Nephron (organoid): Measurements from ENCODE around the gene TELO2.
A peak's percentile ranks its signal among the peaks of the same experiment; 100 is the strongest.

ENCODE experiments used
- H3K27ac Mint-ChIP-seq, 3 experiments: 2 replicates each; pipeline ENCODE4 v1.8.0; 2020; ENCODE audit warnings: mixed read lengths in 3 of 3, mild to moderate bottlenecking in 2 of 3, moderate library complexity in 1 of 3
- H3K27me3 Mint-ChIP-seq: 2 replicates; pipeline ENCODE4 v1.8.0; 2021; ENCODE audit warnings: low read depth, mild to moderate bottlenecking, moderate library complexity, mixed read lengths
- H3K36me3 Mint-ChIP-seq: 2 replicates; pipeline ENCODE4 v1.8.0; 2020; ENCODE audit warnings: low read depth, mixed read lengths
- H3K4me1 Mint-ChIP-seq: 2 replicates; pipeline ENCODE4 v1.8.0; 2020; ENCODE audit warnings: mixed read lengths
- H3K4me3 Mint-ChIP-seq, 3 experiments: 2 replicates each; pipeline ENCODE4 v1.8.0; 2020; ENCODE audit warnings: mild to moderate bottlenecking in 3 of 3, mixed read lengths in 3 of 3, moderate library complexity in 2 of 3
- H3K9me3 Mint-ChIP-seq: 2 replicates; pipeline ENCODE4 v1.8.0; 2020; ENCODE audit warnings: mixed read lengths
- TF ChIP-seq, protein P1 (sequence below), 3 experiments: fragments of 200-600 bp; sonication (generic); IDR thresholded peaks; one replicate each; pipeline ENCODE4 v1.5.0; 2021; ENCODE audit warnings: antibody characterized with exemption in 3 of 3; ENCODE audit not compliant: unreplicated experiment in 3 of 3

The TELO2 gene

DNA sequence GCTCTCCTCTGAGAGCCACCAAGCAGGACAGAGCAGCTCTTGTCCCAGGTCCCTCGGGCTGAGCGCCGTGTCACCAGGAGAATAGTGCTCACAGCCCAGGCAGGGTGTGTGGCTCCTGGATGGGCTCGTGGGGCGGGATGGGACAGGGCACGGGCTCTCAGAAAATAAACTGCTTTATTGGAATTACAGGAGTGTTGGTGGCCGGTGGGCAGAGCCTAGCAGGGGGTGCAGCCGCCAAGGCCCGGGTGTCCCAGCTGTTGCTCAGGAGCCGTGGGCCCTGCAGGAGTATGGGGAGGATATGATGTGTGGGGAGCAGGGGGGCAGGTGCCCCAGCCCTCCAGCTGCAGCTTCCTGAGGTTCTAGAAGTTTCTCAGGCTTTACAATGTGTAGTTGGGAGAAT, 17.1 kb downstream of the TELO2 start:
- Mint-ChIP-seq H3K27ac (no peak overlapping the region), H3K4me1 (no peaks in the 10 kb centered on the region), H3K9me3 (peaks cover 15% of the 10 kb centered on the region)

DNA sequence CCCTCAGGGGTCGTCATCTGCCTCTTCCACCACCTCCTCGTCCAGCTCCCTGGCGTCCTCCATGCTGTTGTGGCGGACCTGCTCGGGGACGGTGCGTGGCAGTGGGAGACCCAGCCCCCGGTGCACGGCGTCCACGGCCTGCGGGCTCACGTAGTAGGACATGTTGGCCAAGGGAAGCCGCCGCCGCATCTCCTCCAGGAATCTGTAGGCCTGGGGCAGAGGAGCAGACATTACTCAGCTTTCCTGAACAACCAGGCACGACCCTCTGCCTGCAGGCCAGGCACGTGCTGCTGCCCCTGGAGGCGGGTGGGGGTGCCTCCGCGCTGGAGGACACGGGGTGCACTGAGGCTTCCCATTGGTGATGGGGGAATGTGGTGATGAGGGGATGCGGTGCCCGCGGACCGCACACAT, 17.8 kb downstream of the TELO2 start:
- Mint-ChIP-seq H3K36me3 (peaks cover 46% of the 10 kb centered on the region), H3K4me3 (no peak overlapping the region)

More for the DNA sequence above, 17.1 kb downstream of the TELO2 start:
- Mint-ChIP-seq H3K4me3 (no peak overlapping the region), H3K36me3 (peaks cover 40% of the 10 kb centered on the region), H3K27me3 (no peaks in the 10 kb centered on the region)
- TF ChIP-seq, protein P1, sequence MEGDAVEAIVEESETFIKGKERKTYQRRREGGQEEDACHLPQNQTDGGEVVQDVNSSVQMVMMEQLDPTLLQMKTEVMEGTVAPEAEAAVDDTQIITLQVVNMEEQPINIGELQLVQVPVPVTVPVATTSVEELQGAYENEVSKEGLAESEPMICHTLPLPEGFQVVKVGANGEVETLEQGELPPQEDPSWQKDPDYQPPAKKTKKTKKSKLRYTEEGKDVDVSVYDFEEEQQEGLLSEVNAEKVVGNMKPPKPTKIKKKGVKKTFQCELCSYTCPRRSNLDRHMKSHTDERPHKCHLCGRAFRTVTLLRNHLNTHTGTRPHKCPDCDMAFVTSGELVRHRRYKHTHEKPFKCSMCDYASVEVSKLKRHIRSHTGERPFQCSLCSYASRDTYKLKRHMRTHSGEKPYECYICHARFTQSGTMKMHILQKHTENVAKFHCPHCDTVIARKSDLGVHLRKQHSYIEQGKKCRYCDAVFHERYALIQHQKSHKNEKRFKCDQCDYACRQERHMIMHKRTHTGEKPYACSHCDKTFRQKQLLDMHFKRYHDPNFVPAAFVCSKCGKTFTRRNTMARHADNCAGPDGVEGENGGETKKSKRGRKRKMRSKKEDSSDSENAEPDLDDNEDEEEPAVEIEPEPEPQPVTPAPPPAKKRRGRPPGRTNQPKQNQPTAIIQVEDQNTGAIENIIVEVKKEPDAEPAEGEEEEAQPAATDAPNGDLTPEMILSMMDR (IDR thresholded peaks at IDR 0.05; ENCODE audit: unreplicated experiment in 3 of 3), result no peak

GRCh38 chr16:1511662-1512569, 18.8 kb downstream of the TELO2 start:
- Mint-ChIP-seq H3K4me3 (no peak overlapping the region), H3K27ac (no peak overlapping the region), H3K36me3 (peaks cover 54% of the 10 kb centered on the region), H3K4me1 (no peaks in the 10 kb centered on the region), H3K27me3 (no peaks in the 10 kb centered on the region), H3K9me3 (peaks cover 17% of the 10 kb centered on the region)
- TF ChIP-seq, protein P1 (IDR thresholded peaks at IDR 0.05; ENCODE audit: unreplicated experiment in 3 of 3), result no peak

More for the DNA sequence above, 17.8 kb downstream of the TELO2 start:
- Mint-ChIP-seq H3K9me3 (peaks cover 15% of the 10 kb centered on the region), H3K4me1 (no peaks in the 10 kb centered on the region), H3K27me3 (no peaks in the 10 kb centered on the region), H3K27ac (no peak overlapping the region)
- TF ChIP-seq, protein P1 (IDR thresholded peaks at IDR 0.05; ENCODE audit: unreplicated experiment in 3 of 3), result no peak

GRCh38 chr16:1512774-1513173, 19.6 kb downstream of the TELO2 start:
- peaks cover 51% of the 10 kb centered on the region for H3K36me3 Mint-ChIP-seq
- no peaks in the 10 kb centered on the region for H3K27me3 Mint-ChIP-seq
- H3K4me3 Mint-ChIP-seq, result no peak overlapping the region
- peak overlapping the region in 1 of 3 experiments; percentile 23 for H3K27ac Mint-ChIP-seq
- TF ChIP-seq, protein P1 (IDR thresholded peaks at IDR 0.05; ENCODE audit: unreplicated experiment in 3 of 3), result no peak
- H3K9me3 Mint-ChIP-seq, result peaks cover 17% of the 10 kb centered on the region
- no peaks in the 10 kb centered on the region for H3K4me1 Mint-ChIP-seq

DNA sequence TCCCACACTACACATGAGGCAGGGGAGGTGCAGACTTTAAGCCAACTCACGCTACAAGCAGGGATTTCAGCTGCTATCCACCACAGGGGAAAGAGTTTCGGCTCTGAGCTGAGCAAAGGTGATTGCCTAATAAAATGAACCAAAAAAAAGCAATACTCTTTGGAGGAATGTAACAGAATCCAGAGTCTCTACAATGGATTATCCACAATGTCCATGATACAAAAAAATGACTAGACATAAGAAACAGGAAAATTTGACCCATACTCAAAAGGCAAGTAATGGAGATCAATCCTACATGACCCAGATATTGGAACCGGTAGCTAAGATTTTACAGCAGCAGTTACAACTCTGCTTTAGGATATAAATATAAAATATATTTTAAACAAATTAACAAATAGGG, 21.3 kb downstream of the TELO2 start:
- Mint-ChIP-seq H3K4me1 (no peaks in the 10 kb centered on the region), H3K36me3 (peaks cover 58% of the 10 kb centered on the region), H3K4me3 (no peak overlapping the region), H3K27ac (no peak overlapping the region), H3K9me3 (peaks cover 17% of the 10 kb centered on the region), H3K27me3 (no peaks in the 10 kb centered on the region)
- TF ChIP-seq, protein P1 (IDR thresholded peaks at IDR 0.05; ENCODE audit: unreplicated experiment in 3 of 3), result no peak
